ENCODE measurements around the gene CYP46A1.
"Not testable (repeated sequence)": the region's sequence is repeated elsewhere in the genome, so short reads cannot be mapped to it uniquely, and the experiment has no call there.

The CYP46A1 gene

DNA sequence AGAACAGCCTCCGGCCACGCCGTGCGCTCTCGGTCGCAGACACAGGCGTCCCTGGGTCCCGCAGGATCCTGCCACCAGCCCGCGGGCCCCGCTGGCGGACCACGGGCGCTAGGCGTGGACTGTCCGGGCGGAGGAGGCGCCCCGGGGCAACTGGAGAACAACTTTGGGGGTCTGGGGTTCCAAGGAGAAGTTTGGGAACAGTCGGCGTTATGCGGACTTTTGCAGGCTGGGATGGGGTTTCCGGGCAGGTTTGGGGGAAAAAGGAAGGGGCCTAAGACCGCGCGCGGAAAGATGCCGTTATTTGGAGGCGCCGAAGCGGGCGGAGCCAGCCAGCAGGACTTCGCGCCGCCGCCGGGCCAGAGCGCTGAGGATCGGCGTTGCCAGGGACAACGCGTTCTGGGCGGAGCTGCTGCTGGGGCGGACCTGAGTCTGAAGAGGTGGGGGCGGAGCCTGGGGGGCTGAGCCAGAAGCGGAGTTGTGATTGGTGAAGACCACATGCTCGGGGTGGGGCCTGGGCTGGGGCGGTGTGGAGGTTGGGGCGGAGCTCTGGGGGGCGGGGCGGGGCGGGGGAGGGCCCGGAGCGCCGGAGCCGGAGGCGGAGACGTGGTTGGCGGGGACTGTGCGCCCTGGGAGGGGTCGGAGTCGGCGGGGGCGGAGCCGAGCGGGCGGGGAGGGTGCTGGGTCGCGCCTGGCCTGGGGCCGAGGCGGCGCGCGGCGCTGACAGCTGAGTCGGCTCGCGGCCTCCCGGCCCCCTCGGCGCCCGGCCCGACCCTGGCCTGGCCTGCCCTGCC lies at the start of gene CYP46A1:
Gene CYP46A1 (plus strand): TSS at position 680 of the 791 bp plus-strand sequence. CDS start 120 bp downstream, outside the sequence.
- peak; percentile 99 for DNase-seq (ENCODE audit: low read depth)

DNA sequence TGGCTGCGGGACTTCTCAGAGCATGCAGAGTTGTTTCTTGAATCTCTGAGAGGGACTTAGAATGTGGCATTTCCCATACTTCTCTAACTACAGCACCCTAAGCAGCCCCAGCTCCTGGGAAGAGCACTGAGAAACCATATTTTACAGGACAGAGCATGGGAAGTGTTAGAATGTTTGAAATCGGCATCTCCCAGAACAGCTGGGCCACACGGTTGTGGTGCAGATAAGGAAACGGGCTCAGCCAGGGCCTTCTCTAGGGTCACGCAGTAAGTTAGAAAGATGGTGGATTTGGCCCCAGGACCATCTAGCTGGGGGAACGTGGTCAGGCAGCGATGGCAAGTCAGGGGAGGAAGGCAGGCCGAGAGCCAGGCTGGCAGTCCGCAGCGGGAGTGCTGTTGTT lies 49.7 kb upstream of the CYP46A1 start:
- no peak for DNase-seq (ENCODE audit: low read depth)

DNA sequence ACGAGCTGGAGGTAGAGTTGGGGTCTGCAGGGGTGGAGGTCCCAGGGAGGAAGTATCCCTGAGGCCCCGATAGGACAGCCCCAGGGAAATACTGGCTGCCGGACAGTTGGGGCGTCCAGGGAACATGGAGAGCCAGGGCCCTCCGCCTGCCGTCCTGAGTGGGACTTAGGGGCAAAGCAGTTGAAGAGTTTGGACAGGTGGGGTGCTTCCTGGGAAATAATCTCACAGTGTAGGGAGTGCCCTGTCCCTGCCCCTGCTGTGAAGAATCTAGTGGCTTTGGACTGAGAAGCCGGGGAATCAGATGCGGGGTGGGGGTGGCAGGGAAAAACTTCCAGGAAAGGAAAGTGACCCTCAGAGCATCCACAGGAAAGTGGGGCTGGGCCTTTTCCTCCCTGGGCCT lies 49.0 kb upstream of the CYP46A1 start:
- DNase-seq (ENCODE audit: low read depth) = no peak

DNA sequence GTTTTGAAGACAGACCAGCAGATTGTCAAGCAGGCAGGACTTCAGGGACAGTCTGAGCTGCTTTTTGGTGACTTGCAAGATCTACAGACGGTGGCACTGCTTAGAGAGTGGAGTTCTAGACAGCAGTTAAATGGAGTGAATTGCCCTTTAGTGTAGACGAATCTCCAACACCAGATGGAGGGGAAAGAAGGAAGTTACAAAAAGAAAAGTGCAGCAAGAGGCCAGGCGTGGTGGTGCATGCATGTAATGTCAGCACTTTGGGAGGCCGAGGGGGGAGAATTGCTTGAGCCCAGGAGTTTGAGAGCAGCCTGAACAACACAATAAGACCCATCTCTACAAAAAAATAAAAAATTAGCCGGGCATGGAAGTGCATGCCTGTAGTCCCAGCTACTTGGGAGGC lies 47.6 kb upstream of the CYP46A1 start:
- no peak for DNase-seq (ENCODE audit: low read depth)

DNA sequence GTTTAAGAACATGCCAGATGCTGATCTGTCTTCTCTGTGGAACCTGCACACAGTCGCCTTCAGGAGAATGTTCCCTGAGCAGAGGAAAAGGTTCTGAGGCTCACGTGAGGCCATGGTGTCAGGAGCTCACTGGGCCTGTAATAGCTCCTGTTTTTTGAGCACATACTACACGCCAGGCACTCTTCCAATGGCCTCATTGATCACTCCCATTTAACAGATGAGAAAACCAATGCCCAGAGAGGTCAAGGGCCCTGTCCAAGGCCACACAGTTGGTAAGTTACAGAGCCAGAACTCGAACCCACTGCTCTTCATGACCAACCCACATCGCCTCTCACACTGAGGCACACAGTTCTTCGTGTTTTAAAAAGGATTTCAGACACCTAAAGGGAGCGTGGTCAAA lies 46.5 kb upstream of the CYP46A1 start:
- DNase-seq (ENCODE audit: low read depth) = no peak

DNA sequence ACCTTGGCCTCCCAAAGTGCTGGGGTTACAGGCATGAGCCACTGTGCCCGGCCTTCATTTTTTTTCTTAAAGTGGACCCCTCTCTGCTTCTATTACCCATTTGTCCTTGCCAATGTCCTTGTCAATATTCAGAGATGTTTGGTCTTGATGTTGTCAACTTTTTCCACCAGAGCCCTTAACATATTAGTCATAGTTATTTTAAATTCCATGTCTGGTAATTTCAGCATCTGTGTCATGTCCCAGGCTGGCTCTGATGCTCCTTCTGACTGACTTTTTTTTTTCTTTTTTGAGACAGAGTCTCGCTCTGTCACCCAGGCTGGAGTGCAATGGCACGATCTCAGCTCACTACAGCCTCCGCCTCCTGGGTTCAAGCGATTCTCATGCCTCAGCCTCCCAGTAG lies 41.3 kb upstream of the CYP46A1 start:
- DNase-seq (ENCODE audit: low read depth) = not testable (repeated sequence)

DNA sequence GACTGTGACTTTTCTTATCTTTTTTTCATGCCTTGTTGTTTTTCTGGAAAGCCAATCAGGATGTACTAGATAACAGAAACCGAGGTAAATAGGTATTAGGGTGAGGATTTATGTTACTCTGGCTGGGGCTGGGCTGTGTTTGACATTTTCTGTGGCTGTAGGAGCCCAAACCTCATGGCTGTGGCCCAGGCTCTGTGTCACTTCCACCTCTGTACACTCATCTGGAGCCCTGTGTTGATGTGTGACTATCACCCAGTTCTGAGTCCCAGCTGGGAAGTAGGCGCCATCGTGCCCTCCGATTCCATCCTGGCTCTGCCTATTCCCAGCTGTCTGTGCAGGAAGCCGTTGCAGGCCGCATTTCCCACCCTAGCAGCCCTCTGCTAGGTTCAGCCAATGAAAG lies 40.8 kb upstream of the CYP46A1 start:
- DNase-seq (ENCODE audit: low read depth) = no peak

DNA sequence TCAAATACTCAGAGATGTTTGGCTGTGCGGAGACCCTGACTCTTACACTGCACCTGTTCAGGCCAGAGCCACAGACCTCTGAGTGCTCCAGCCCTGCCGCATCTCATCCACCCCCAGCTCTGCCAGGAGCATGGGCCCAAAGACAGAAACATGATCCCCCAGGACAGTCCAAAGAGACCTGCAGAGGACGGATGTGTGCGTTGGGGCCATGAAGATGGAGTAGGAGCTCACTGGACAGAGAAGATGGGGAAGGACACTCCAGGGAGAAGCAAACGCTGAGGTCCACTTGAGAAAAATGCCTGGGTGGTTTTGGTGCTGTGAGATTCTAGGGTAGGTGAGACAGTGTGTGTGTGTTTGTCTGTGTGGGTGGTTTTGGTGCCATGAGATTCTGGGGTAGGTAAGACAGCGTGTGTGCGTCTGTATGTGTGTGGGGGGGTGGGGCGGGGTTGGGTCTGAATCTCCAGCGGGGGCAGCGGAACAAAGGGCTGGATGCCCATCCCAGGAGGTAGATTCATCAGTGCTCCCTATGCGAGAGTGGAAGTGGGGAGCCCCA lies 40.0 kb upstream of the CYP46A1 start:
- DNase-seq (ENCODE audit: low read depth) = no peak

DNA sequence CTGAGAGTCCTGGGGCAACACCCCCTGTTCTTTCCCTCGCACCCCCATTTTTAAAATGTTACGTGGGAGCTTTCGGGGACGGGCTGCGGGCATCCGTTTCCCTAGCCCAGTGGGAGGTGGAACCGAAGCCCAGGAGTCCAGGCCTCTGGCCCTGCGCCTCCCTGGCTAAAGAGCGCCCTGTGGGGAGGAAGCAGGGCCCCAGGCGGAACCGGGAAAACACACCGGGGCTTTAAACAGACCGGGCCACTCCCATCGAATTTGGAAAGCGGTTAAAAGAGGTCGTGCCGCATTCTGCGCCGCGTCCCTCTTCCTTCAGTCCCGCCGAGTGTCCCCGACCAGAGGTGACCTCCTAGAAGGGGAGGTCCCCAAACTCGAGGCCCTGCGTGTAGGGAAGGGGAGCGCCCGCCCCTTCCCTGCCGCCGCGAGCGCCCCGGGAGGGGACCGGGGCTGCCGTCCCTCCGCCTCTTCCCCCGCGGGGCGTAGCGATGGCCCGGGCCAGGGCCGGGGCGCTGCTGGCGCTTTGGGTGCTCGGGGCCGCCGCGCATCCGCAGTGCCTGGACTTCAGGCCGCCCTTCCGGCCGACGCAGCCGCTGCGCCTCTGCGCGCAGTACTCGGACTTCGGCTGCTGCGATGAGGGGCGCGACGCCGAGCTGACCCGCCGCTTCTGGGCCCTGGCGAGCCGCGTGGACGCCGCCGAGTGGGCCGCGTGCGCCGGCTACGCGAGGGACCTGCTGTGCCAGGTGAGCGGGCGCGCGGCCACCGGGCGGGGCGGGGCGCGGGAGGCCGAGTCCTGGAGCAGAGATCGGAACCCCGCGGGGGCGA lies 39.2 kb upstream of the CYP46A1 start, which contains the start of gene HHIPL1:
Gene HHIPL1 (plus strand): TSS at position 407 of the 822 bp plus-strand sequence. CDS start 79 bp downstream, at position 486.
- no peak for DNase-seq (ENCODE audit: low read depth)

DNA sequence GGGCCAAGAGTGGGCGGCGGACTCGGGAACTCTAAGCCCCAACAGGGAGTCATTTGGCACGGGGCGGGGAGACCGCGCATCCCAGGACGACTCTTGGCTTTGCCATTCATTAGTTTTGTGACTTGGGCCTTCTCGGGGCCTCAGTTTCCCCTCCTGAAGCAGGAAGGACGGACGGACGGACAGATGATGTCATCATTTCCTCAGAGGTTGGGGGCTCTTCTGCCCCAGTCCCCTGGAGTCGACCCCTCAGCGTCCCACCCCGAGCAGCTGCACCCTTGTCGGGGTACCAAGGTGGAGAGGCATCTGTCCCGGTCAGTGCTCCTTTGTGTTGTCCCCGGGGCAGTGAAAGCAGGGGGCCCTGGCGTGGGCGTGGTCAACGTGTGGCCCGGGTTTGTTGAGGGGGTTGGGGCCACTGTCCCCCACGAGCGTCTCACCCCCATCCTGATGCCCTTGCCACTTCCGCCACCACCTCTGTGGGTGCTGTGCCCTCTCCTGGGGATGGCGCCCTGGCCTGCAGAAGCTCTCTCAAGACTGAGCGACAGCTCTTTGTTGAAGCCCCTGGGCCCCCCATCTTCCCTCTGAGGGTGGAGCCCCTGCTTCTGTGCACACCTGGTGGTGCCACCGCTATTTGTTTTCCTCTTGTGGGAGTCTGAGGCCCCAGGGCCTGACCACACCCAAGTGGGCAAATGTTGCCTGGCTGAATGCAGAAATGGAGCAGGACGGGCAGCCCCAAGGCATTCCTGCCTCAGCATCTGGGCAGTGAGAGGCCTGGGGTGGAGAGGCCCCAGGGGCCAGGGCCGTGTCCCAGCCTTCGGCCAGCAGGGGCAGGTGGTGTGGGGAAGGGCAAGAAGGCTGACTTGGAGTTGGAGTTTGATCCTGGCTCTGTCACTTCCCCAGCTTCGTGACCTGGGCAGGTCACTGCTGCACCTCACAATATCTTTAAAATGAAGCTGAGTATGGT lies 38.3 kb upstream of the CYP46A1 start:
- DNase-seq (ENCODE audit: low read depth) = no peak

DNA sequence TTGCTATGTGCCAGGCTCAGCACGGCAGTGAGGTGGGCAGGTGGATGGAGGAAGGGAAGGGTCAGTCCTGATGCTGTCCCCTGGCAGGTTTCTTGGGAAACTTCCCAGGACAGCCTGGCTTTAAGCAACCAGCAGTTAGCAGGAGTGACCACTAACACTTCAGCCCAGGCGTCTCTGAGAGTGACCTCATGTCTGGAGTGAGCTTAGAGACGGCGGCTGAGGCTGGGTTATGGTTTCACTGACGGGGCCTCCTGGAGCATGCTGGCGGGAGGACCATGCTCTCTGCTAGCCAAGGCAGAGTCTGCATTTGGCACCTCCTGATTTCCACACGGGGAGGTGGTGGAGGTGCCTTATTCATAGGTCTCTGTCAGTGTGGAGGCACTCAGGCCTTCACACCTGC lies 36.7 kb upstream of the CYP46A1 start:
- DNase-seq (ENCODE audit: low read depth) = no peak

DNA sequence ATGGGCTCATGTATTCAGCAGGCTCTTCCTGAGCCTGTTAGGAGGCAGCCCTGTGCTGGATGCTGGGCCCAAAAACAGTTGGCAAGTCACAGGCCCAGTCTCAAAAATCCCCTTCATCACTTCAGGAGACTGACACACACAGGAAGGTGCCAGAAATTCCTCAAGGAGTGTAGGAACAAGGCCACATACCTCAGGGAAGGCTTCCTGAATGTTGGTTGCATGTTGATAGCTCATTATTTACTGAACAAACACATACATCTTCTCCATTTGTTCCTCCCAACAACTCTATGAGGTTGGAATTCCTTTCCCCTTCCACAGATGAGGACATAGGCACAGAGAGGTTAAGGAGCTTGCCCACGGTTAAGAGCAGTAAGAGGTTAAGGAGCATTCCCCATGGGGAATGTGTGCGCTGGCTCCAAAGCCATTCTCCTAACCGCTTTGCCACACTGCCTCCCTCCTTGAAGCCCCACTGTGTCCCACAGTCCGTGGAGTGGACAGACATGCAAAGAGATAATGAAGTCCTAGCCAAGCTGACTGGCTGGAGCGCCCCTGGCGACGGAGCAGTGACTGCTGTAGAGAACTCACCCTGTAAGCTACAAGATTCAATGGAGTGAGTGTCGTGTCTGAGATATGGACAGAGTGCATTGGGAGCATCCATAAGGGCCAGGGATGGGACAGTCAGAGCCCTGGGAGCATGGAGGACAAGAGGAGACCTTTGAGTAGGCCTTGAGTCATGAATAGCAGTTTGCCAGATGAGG lies 35.9 kb upstream of the CYP46A1 start:
- no peak for DNase-seq (ENCODE audit: low read depth)

DNA sequence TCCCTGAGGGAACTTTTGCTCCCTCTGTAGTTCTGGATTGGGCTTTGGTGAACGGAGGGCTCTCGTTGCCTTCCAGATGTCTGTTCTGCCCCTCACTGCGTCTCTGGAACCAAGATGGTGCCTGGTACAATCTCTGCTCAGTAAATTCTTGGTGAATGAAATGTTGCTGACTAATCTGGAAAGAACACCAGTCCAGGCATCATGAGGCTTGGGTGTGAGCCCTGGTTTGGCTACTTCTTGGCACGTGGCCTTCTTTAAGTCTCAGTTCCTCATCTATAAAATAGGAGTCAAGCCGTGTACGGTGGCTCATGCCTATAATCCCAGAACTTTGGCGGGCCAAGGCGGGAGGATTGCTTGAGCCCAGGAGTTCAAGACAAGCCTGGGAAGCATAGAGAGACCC lies 34.9 kb upstream of the CYP46A1 start:
- no peak for DNase-seq (ENCODE audit: low read depth)

DNA sequence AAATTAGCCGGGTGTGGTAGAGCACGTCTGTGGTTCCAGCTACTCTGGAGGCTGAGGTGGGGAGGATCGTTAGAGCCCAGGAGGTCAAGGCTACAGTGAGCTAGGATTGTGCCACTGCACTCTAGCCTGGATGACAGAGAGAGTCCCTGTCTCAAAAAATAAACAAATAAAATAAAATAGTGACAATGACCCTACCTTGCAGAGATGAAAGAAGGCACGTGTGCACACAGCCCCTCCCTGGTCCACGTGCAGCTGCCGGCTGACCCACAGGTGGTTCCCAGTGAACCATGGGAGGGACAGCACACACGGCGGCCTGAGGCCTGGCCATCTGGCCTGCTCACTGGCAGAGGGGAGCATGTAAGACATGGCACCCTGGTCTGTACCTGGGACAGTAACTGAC lies 34.5 kb upstream of the CYP46A1 start:
- no peak for DNase-seq (ENCODE audit: low read depth)

DNA sequence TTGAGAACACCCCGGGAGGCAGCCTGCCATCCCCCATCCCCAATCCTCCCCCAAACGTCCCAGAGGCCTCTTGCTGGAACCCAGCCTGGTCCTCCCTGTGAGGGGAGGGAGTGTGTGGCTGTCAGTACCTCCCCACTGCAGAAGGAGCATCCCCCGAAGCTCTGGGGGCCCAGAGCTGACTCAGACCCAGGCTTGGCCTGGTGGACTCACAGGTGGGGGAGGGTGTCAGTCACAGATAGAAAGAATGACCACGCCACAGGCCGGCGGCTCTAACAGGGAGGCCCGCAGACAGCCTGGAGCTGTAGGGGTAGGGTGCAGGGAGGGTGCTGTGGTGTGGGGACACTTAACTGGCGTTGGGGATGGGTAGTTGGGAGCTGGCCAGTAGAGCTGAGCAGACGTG lies 33.9 kb upstream of the CYP46A1 start:
- DNase-seq (ENCODE audit: low read depth) = no peak

DNA sequence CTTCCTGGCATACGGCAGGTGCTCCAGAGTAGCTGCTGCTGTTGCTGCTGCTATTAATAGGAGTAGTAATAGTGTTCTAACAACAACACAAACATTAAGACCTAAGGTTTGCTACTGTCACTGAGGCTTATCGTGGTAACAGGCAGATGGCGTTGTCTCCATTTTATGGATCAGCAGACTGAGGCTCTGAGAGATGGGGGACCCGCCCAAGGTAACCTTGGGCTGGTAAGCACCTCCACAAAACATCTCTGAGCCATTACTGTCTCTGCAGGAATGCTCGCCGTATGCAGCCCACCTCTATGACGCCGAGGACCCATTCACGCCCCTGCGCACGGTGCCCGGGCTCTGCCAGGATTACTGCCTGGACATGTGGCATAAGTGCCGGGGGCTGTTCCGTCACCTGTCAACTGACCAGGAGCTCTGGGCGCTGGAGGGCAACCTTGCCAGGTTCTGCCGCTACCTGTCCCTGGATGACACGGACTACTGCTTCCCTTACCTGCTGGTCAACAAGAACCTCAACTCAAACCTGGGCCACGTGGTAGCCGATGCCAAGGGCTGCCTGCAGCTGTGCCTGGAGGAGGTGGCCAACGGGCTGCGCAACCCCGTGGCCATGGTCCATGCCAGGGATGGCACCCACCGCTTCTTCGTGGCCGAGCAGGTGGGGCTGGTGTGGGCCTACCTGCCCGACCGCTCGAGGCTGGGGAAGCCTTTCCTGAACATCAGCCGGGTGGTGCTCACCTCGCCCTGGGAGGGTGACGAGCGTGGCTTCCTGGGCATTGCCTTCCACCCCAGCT lies 31.9 kb upstream of the CYP46A1 start:
- no peak for DNase-seq (ENCODE audit: low read depth)

DNA sequence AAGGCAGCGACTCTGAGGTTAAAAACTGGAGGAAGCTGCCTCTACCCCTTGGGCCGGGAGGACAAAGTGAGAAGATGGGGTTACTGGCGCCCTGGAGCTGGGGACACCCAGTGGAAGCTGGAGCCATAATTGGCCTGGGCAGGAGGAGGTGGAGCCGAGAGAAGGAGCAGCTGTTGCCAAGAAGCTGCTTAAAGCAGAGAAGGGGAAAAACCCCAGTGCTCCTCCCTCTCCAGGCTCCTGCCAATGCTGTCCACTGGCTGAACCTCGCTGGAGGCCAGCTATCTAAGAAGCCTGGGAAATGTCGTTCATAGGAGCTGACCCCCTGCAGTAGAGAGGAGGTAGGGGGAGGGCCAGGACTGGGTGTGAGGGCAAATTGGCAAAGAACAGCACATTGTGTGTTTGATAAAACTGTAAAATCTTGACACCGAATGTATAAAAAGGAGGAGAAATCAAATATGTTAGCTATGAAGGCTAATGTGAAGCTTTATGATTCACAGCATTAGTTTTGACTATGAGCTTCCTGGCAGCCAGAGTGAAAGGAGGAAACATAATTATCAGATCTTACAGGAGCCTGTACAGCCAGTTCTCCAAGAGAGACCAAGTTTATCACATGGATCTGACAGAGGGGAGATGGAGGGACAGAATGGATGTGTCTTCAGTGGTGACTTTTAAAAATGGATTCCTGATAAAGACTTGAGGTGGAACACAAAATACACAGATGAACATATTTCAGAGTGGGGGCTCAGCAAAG lies 29.7 kb upstream of the CYP46A1 start:
- no peak for DNase-seq (ENCODE audit: low read depth)

DNA sequence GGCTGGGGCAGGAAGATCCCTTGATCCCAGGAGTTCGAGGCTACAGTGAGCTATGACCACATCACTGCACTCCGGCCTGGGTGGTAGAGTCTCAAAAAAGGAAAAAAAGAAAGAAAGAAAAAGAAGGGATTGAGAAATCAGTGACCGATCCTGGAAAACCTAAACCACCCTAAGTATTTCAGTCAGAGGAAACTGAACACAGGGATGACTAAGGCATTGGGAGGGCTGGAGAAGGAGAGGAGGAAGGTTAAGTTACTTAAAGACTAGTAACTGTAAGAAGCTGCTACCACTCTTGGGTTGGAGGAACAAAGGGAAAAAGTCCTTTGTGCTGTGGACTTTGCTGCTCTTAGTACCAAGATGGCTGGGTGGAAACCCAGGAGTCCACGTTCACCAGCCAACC lies 28.6 kb upstream of the CYP46A1 start:
- no peak for DNase-seq (ENCODE audit: low read depth)

DNA sequence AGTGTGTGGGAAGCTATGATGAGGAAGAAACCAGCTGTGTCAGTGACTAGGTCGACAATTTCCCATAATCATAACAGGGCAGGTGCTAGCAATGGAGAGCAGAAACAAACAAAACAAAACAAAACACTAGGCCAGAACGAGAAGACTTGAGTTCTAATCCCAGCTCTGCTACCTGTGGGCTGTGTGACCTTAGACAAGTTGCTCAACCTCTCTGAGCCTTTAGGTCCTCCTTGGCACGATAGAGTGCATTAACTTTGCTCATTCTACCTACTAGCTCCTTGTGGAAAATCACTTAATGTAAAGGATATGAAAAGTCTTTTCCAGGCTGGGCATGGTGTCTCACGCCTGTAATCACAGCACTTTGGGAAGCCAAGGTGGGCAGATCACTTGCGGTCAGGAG lies 27.9 kb upstream of the CYP46A1 start:
- DNase-seq (ENCODE audit: low read depth) = no peak

All from stimulated activated CD8-positive, alpha-beta memory T cell treated with anti-CD3 and anti-CD28 coated beads, Interleukin-12 subunit alpha, Interleukin-12 subunit beta, amount 100 ng/mL, for 1 hour (primary cell).